Fibroblast of pulmonary artery (primary cell): ENCODE data around the gene AHNAK2.
A peak's percentile ranks its signal among the peaks of the same experiment; 100 is the strongest.

Experiments
- DNase-seq: peaks from one replicate; pipeline ENCODE4 v3.0.0-alpha.2; 2010; ENCODE audit warnings: low read depth
- H3K4me3 ChIP-seq: replicated peaks from 2 replicates; pipeline ENCODE4 v1.5.1; 2011; ENCODE audit warnings: low read depth, mild to moderate bottlenecking, control low read depth, low read length, moderate library complexity
- CTCF ChIP-seq: IDR thresholded peaks from 2 replicates; pipeline ENCODE4 v1.5.1; 2011; ENCODE audit warnings: mild to moderate bottlenecking, control low read depth, low read length, inconsistent platforms; ENCODE audit errors: missing control alignments

Gene AHNAK2

GRCh38 chr14:104986487-104987164 lies 8.5 kb upstream of the AHNAK2 start:
- DNase-seq, result no peak
- no peak for TF ChIP-seq CTCF
- peak overlapping the region; percentile 69 for H3K4me3 ChIP-seq

GRCh38 chr14:104985675-104986486 lies 7.7 kb upstream of the AHNAK2 start, which contains the start of gene CLBA1:
Gene CLBA1 (plus strand): TSS chr14:104985788. CDS start chr14:104986432, 644 bp downstream.
- H3K4me3 ChIP-seq, result peak within 1 kb of the TSS; percentile 69
- no peak for TF ChIP-seq CTCF
- DNase-seq, result peak; percentile 92

- no peak overlapping the region for H3K4me3 ChIP-seq
- TF ChIP-seq CTCF, result no peak
- DNase-seq, result no peak
Measured at GRCh38 chr14:104984056-104984894, 6.1 kb upstream of the AHNAK2 start.

- H3K4me3 ChIP-seq, result no peak overlapping the region
- no peak for TF ChIP-seq CTCF
Measured at GRCh38 chr14:104983231-104983721, 5.1 kb upstream of the AHNAK2 start.

GRCh38 chr14:104982548-104983230 lies 4.5 kb upstream of the AHNAK2 start:
- DNase-seq, result no peak
- H3K4me3 ChIP-seq, result no peak overlapping the region
- TF ChIP-seq CTCF, result no peak

More at GRCh38 chr14:104983231-104983721, 5.1 kb upstream of the AHNAK2 start:
- no peak for DNase-seq
